ENCODE results near the gene ACSF3.

DNA sequence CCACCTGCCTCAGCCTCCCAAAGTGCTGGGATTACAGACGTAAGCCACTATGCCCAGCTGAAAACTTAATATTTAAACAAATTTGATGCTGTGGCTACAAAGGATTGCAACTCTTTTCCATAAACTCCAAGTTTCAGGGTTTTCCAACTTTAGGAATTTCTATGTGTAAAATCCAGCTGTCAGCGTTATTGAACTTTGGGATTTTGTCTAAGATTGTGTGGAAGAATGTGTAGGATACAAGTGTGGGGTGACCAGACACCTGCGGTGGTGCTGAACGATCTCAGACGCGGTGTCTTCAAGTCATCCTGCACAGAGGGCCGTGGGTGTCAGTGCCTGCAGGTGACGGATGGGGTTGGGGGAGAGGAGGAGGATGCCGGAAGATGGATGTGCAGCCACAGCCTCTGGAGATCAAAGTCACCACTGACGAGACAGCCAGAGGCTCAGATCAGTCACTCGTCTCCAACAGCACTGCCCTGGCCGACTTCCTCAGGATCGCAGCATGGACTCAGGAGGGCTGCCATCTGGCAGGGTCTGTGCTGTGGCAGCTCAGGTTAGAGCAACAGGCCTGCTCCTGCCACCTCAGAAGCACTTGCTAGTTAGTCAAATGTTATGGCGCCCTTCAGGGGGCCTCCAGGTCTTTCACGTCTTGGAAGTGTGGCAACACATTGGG lies 13.0 kb downstream of the ACSF3 start:
- TF ChIP-seq CTCF (tag by site-specific recombination; IDR thresholded peaks at IDR 0.05) (no peak), ZNF623 (tag by site-specific recombination; IDR thresholded peaks at IDR 0.05) (no peak), ZNF138 (tag by site-specific recombination; IDR thresholded peaks at IDR 0.05; ENCODE audit: borderline replicate concordance) (no peak), SALL2 (tag by site-specific recombination; IDR thresholded peaks at IDR 0.05; ENCODE audit: borderline replicate concordance) (no peak), ZNF48 (tag by site-specific recombination; IDR thresholded peaks at IDR 0.05) (no peak), ZNF629 (tag by site-specific recombination; IDR thresholded peaks at IDR 0.05) (no peak), ZNF221 (tag by site-specific recombination; IDR thresholded peaks at IDR 0.05; ENCODE audit: borderline replicate concordance) (no peak), ZNF670 (tag by site-specific recombination; IDR thresholded peaks at IDR 0.05; ENCODE audit: low read depth) (no peak), WT1 (tag by site-specific recombination; IDR thresholded peaks at IDR 0.05) (no peak)
- TF ChIP-seq, protein P1, sequence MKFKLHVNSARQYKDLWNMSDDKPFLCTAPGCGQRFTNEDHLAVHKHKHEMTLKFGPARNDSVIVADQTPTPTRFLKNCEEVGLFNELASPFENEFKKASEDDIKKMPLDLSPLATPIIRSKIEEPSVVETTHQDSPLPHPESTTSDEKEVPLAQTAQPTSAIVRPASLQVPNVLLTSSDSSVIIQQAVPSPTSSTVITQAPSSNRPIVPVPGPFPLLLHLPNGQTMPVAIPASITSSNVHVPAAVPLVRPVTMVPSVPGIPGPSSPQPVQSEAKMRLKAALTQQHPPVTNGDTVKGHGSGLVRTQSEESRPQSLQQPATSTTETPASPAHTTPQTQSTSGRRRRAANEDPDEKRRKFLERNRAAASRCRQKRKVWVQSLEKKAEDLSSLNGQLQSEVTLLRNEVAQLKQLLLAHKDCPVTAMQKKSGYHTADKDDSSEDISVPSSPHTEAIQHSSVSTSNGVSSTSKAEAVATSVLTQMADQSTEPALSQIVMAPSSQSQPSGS (tag by site-specific recombination; IDR thresholded peaks at IDR 0.05; ENCODE audit: low read depth), result no peak
- TF ChIP-seq, protein P2, sequence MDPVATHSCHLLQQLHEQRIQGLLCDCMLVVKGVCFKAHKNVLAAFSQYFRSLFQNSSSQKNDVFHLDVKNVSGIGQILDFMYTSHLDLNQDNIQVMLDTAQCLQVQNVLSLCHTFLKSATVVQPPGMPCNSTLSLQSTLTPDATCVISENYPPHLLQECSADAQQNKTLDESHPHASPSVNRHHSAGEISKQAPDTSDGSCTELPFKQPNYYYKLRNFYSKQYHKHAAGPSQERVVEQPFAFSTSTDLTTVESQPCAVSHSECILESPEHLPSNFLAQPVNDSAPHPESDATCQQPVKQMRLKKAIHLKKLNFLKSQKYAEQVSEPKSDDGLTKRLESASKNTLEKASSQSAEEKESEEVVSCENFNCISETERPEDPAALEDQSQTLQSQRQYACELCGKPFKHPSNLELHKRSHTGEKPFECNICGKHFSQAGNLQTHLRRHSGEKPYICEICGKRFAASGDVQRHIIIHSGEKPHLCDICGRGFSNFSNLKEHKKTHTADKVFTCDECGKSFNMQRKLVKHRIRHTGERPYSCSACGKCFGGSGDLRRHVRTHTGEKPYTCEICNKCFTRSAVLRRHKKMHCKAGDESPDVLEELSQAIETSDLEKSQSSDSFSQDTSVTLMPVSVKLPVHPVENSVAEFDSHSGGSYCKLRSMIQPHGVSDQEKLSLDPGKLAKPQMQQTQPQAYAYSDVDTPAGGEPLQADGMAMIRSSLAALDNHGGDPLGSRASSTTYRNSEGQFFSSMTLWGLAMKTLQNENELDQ (tag by site-specific recombination; IDR thresholded peaks at IDR 0.05; ENCODE audit: low read depth), result no peak
